ENCODE results near the gene TULP4.

DNA sequence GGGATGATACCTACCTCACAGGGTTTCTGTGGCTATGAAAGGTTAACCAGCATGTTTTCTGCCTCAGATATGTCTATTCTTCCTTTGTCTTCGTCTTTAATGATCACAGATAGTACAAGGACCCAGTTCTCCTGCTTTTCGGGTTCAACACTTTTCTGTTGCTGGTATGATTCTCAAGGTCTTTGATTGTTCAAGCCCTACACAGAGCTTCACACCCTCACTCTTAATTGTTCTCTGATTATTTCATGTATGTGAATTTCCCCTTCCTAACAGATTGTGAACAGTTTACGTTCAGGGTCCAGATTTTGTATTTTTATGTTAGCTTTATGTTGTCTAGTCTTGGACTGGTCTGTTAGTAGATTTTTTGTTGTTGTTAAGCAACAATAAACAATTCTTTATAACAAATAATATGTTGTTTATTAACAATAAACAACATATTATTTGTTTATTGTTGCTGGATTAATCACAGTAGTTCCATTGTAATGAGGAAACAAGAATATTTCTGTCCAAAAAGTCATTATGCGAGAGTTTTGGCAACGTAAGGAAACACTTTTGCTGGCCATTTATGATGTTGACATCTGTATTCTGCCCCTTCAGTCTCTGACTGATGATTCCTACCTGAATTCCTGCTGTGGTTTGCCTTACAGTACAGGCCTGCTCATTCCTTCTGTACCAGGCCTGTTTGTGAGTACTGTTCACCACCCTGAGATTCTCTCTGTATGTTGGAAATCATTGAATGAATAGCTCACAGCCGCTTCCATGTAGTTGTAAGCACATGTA is 27.2 kb upstream of the TULP4 start:
- no peak for TF ChIP-seq POLR2A (IDR thresholded peaks at IDR 0.05)
- TF ChIP-seq, protein P1, sequence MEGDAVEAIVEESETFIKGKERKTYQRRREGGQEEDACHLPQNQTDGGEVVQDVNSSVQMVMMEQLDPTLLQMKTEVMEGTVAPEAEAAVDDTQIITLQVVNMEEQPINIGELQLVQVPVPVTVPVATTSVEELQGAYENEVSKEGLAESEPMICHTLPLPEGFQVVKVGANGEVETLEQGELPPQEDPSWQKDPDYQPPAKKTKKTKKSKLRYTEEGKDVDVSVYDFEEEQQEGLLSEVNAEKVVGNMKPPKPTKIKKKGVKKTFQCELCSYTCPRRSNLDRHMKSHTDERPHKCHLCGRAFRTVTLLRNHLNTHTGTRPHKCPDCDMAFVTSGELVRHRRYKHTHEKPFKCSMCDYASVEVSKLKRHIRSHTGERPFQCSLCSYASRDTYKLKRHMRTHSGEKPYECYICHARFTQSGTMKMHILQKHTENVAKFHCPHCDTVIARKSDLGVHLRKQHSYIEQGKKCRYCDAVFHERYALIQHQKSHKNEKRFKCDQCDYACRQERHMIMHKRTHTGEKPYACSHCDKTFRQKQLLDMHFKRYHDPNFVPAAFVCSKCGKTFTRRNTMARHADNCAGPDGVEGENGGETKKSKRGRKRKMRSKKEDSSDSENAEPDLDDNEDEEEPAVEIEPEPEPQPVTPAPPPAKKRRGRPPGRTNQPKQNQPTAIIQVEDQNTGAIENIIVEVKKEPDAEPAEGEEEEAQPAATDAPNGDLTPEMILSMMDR (IDR thresholded peaks at IDR 0.05) = no peak

Measured in uterus (tissue), 2 donors.